GM23338 (cell line): ENCODE measurements around the gene IFI6.

Experiments
- CREB1 ChIP-seq: fragments of 250-450 bp; sonication (Bioruptor Pico); IDR thresholded peaks from 2 replicates; pipeline ENCODE4 v1.5.0; 2020; ENCODE audit warnings: low read depth, mild to moderate bottlenecking, moderate library complexity
- CTCF ChIP-seq, 2 experiments: fragments of 200-600 bp in 1 of 2; sonication (generic) in 1 of 2; conservative IDR thresholded peaks; 2 replicates each; pipeline versions ENCODE4 v1.5.1 to v1.6.1; 2016 to 2017; ENCODE audit warnings: antibody characterized with exemption in 2 of 2, low read depth in 2 of 2, mild to moderate bottlenecking in 2 of 2, moderate library complexity in 1 of 2
- EZH2 ChIP-seq: fragments of 200-600 bp; sonication (generic); IDR thresholded peaks from one replicate; pipeline ENCODE4 v1.8.0; 2017; ENCODE audit warnings: antibody characterized with exemption, mild to moderate bottlenecking, low read depth; ENCODE audit not compliant: unreplicated experiment
- EZH2phosphoT487 ChIP-seq: fragments of 200-600 bp; sonication (generic); IDR thresholded peaks from one replicate; pipeline ENCODE4 v1.8.1; 2018; ENCODE audit warnings: antibody characterized with exemption; ENCODE audit not compliant: unreplicated experiment
- JUNB ChIP-seq: IDR thresholded peaks from one replicate; pipeline ENCODE4 v1.6.1; 2016; ENCODE audit warnings: antibody characterized with exemption; ENCODE audit not compliant: unreplicated experiment
- NANOG ChIP-seq: IDR thresholded peaks from 2 replicates; pipeline ENCODE4 v1.6.1; 2016; ENCODE audit warnings: antibody characterized with exemption, borderline replicate concordance
- POLR2AphosphoS5 ChIP-seq: IDR thresholded peaks from 2 replicates; pipeline ENCODE4 v1.6.1; 2016; ENCODE audit warnings: antibody characterized with exemption, low read depth
- STAT1 ChIP-seq: IDR thresholded peaks from one replicate; pipeline ENCODE4 v1.6.1; 2016; ENCODE audit warnings: antibody characterized with exemption; ENCODE audit not compliant: unreplicated experiment
- ZNF114 ChIP-seq: fragments of 250-450 bp; sonication (Bioruptor Pico); IDR thresholded peaks from 2 replicates; pipeline ENCODE4 v1.5.0; 2020; ENCODE audit warnings: mild to moderate bottlenecking, moderate library complexity
- ZNF331 ChIP-seq: fragments of 250-450 bp; sonication (Bioruptor Pico); IDR thresholded peaks from 2 replicates; pipeline ENCODE4 v1.5.0; 2020; ENCODE audit warnings: low read depth, mild to moderate bottlenecking, moderate library complexity
- TF ChIP-seq, protein P1 (sequence below): IDR thresholded peaks from 2 replicates; pipeline ENCODE4 v1.6.1; 2016; ENCODE audit warnings: antibody characterized with exemption
- TF ChIP-seq, protein P2 (sequence below): IDR thresholded peaks from one replicate; pipeline ENCODE4 v1.6.1; 2018; ENCODE audit warnings: antibody characterized with exemption; ENCODE audit not compliant: unreplicated experiment

DNA sequence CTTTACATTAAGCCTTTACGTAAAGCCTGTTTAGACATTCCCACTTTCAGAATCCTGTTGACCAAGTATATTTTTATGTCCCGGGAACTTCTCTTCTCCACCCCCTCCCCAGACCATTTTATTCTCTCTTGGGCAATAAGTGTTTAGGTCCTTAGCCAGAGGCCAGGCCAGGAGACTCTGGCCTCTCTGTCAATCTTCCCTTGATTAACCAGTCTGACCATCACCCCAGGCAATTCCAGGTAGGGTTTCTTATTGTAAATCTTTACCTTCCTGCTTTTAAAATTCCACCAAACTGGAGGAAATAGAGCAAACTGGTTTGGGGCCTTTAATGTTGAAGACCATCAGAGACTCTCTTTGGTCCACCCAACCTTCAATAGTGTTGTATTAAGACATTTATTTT is 12.2 kb upstream of the IFI6 start:
- no peak for TF ChIP-seq CTCF (conservative IDR thresholded peaks at IDR 0.05; ENCODE audit: low read depth in 2 of 2)
- TF ChIP-seq, protein P1, sequence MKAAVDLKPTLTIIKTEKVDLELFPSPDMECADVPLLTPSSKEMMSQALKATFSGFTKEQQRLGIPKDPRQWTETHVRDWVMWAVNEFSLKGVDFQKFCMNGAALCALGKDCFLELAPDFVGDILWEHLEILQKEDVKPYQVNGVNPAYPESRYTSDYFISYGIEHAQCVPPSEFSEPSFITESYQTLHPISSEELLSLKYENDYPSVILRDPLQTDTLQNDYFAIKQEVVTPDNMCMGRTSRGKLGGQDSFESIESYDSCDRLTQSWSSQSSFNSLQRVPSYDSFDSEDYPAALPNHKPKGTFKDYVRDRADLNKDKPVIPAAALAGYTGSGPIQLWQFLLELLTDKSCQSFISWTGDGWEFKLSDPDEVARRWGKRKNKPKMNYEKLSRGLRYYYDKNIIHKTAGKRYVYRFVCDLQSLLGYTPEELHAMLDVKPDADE: no peak
- no peak for TF ChIP-seq POLR2AphosphoS5
- TF ChIP-seq EZH2phosphoT487: no peak
- no peak for TF ChIP-seq JUNB
- TF ChIP-seq EZH2: no peak
- no peak for TF ChIP-seq ZNF331 (CRISPR knock-in tag)
- no peak for TF ChIP-seq ZNF114 (CRISPR knock-in tag)
- TF ChIP-seq, protein P2, sequence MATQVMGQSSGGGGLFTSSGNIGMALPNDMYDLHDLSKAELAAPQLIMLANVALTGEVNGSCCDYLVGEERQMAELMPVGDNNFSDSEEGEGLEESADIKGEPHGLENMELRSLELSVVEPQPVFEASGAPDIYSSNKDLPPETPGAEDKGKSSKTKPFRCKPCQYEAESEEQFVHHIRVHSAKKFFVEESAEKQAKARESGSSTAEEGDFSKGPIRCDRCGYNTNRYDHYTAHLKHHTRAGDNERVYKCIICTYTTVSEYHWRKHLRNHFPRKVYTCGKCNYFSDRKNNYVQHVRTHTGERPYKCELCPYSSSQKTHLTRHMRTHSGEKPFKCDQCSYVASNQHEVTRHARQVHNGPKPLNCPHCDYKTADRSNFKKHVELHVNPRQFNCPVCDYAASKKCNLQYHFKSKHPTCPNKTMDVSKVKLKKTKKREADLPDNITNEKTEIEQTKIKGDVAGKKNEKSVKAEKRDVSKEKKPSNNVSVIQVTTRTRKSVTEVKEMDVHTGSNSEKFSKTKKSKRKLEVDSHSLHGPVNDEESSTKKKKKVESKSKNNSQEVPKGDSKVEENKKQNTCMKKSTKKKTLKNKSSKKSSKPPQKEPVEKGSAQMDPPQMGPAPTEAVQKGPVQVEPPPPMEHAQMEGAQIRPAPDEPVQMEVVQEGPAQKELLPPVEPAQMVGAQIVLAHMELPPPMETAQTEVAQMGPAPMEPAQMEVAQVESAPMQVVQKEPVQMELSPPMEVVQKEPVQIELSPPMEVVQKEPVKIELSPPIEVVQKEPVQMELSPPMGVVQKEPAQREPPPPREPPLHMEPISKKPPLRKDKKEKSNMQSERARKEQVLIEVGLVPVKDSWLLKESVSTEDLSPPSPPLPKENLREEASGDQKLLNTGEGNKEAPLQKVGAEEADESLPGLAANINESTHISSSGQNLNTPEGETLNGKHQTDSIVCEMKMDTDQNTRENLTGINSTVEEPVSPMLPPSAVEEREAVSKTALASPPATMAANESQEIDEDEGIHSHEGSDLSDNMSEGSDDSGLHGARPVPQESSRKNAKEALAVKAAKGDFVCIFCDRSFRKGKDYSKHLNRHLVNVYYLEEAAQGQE: no peak
- no peak for TF ChIP-seq CREB1 (CRISPR knock-in tag)
- TF ChIP-seq NANOG: no peak
- no peak for TF ChIP-seq STAT1
